Loucy (cell line): ENCODE data around the gene FAM3C.
A peak's percentile ranks its signal among the peaks of the same experiment; 100 is the strongest.

Source experiments
- H2AFZ ChIP-seq: fragments of 200-600 bp; sonication (generic); 2 replicates; pipeline ENCODE4 v1.6.0; 2016; ENCODE audit warnings: antibody characterized with exemption, mild to moderate bottlenecking, low read length, moderate library complexity
- H3F3A ChIP-seq: fragments of 200-600 bp; 2 replicates; pipeline ENCODE4 v1.6.0; 2016; ENCODE audit warnings: antibody characterized with exemption, low read depth, mild to moderate bottlenecking
- H3K27me3 ChIP-seq: fragments of 200-600 bp; sonication (generic); 2 replicates; pipeline ENCODE4 v1.6.1; 2014; ENCODE audit warnings: low read length, mild to moderate bottlenecking; ENCODE audit not compliant: insufficient read depth, poor library complexity, severe bottlenecking
- H3K36me3 ChIP-seq: fragments of 200-600 bp; sonication (generic); 2 replicates; pipeline ENCODE4 v1.6.1; 2016; ENCODE audit warnings: low read length; ENCODE audit not compliant: insufficient read depth
- H3K4me1 ChIP-seq: fragments of 200-600 bp; sonication (generic); 2 replicates; pipeline ENCODE4 v1.5.1; 2014; ENCODE audit warnings: low read length, mild to moderate bottlenecking; ENCODE audit not compliant: insufficient read depth, poor library complexity, severe bottlenecking
- H3K4me2 ChIP-seq: fragments of 200-600 bp; sonication (generic); 2 replicates; pipeline ENCODE4 v1.6.0; 2014; ENCODE audit warnings: antibody characterized with exemption, low read length, low read depth, mild to moderate bottlenecking; ENCODE audit not compliant: poor library complexity, severe bottlenecking
- H3K4me3 ChIP-seq: fragments of 200-600 bp; sonication (generic); 2 replicates; pipeline ENCODE4 v1.5.1; 2014; ENCODE audit warnings: low read length, mild to moderate bottlenecking, mixed read lengths; ENCODE audit not compliant: poor library complexity, severe bottlenecking
- H3K79me2 ChIP-seq: fragments of 200-600 bp; sonication (generic); 2 replicates; pipeline ENCODE4 v1.6.1; 2014; ENCODE audit warnings: low read length; ENCODE audit not compliant: insufficient read depth
- H3K9ac ChIP-seq: fragments of 200-600 bp; sonication (generic); 2 replicates; pipeline ENCODE4 v1.6.0; 2014; ENCODE audit warnings: mild to moderate bottlenecking, low read depth, low read length, moderate library complexity; ENCODE audit not compliant: poor library complexity, severe bottlenecking
- H3K9me2 ChIP-seq: fragments of 200-600 bp; sonication (generic); replicated peaks from 2 replicates; pipeline ENCODE4 v1.6.1; 2016; ENCODE audit warnings: low read depth, low read length, mixed read lengths
- H3K9me3 ChIP-seq: fragments of 200-600 bp; sonication (generic); 2 replicates; pipeline ENCODE4 v1.6.1; 2014; ENCODE audit warnings: mild to moderate bottlenecking, antibody characterized with exemption, low read length, low read depth; ENCODE audit not compliant: insufficient read depth
- H4K20me1 ChIP-seq: fragments of 200-600 bp; sonication (generic); 2 replicates; pipeline ENCODE4 v1.6.0; 2014; ENCODE audit warnings: antibody characterized with exemption, low read length, mild to moderate bottlenecking; ENCODE audit not compliant: insufficient read depth, poor library complexity, severe bottlenecking
- CTCF ChIP-seq: fragments of 200-600 bp; sonication (generic); conservative IDR thresholded peaks from 2 replicates; pipeline ENCODE4 v1.5.1; 2014; ENCODE audit warnings: mild to moderate bottlenecking, antibody characterized with exemption, low read length
- EZH2phosphoT487 ChIP-seq: fragments of 200-600 bp; IDR thresholded peaks from 2 replicates; pipeline ENCODE4 v1.6.1; 2018; ENCODE audit warnings: antibody characterized with exemption, mild to moderate bottlenecking, moderate library complexity, borderline replicate concordance

Gene FAM3C

GRCh38 chr7:121372376-121373010 lies 23.6 kb downstream of the FAM3C start:
- no peaks in the 10 kb centered on the region for H3K9me3 ChIP-seq
- no peaks in the 10 kb centered on the region for H3K27me3 ChIP-seq
- H2AFZ ChIP-seq = no peak overlapping the region
- no peak for TF ChIP-seq CTCF
- TF ChIP-seq EZH2phosphoT487 = no peak
- H3K4me2 ChIP-seq = peak overlapping the region; percentile 41
- H3K79me2 ChIP-seq = no peaks in the 10 kb centered on the region
- H3K9me2 ChIP-seq = no peaks in the 10 kb centered on the region
- no peaks in the 10 kb centered on the region for H4K20me1 ChIP-seq
- H3K4me1 ChIP-seq = peaks cover 25% of the 10 kb centered on the region
- no peak overlapping the region for H3K4me3 ChIP-seq
- no peak overlapping the region for H3K9ac ChIP-seq
- H3K36me3 ChIP-seq = peaks cover 9% of the 10 kb centered on the region; the same call in 1 of the 2 replicates
- 0 out of 2 replicates have a peak, but pooled peaks cover 2% of the 10 kb centered on the region for H3F3A ChIP-seq

GRCh38 chr7:121371883-121372282 lies 24.2 kb downstream of the FAM3C start:
- Histone ChIP-seq H3K9ac (no peak overlapping the region), H2AFZ (no peak overlapping the region), H3K9me3 (no peaks in the 10 kb centered on the region), H4K20me1 (peaks cover 3% of the 10 kb centered on the region), H3K4me2 (peak overlapping the region; percentile 41), H3K9me2 (no peaks in the 10 kb centered on the region), H3F3A (0 out of 2 replicates have a peak, but pooled peaks cover 2% of the 10 kb centered on the region), H3K4me3 (no peak overlapping the region), H3K36me3 (peaks cover 4% of the 10 kb centered on the region; the same call in 1 of the 2 replicates), H3K79me2 (no peaks in the 10 kb centered on the region), H3K27me3 (no peaks in the 10 kb centered on the region), H3K4me1 (peaks cover 25% of the 10 kb centered on the region)
- TF ChIP-seq EZH2phosphoT487 (no peak), CTCF (no peak)

DNA sequence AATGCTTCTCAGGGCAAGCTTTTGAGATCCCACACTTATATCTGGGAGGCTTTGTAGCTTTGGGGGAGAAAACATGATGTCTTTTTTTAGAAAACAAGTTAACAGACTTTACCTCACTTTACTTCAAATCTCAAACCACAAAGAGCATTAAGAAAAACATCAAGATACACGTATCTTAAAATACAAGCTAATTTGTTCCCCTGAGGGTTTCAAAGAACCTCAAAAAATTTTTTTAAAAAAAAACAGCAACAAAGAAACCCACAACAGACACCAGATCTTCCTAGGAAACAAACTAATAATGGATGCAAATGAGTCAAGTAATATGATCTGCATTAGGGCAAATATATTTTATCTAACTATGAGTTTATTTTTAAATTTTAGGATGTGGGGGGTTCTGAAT lies 24.7 kb downstream of the FAM3C start:
- Histone ChIP-seq H3K36me3 (0 out of 2 replicates have a peak, but pooled peaks cover 4% of the 10 kb centered on the region), H3K9me2 (no peaks in the 10 kb centered on the region), H4K20me1 (peaks cover 3% of the 10 kb centered on the region), H3K4me1 (peaks cover 25% of the 10 kb centered on the region), H3K27me3 (no peaks in the 10 kb centered on the region), H2AFZ (no peak overlapping the region), H3K9me3 (no peaks in the 10 kb centered on the region), H3K4me3 (no peak overlapping the region), H3K4me2 (peak overlapping the region; percentile 41), H3K79me2 (no peaks in the 10 kb centered on the region), H3K9ac (no peak overlapping the region), H3F3A (0 out of 2 replicates have a peak, but pooled peaks cover 2% of the 10 kb centered on the region)
- TF ChIP-seq CTCF (no peak), EZH2phosphoT487 (no peak)
